ENCODE data around the gene FAM53B. TPM values are rescaled to one million over a fixed set of nuclear protein-coding genes. Genes with fewer than 3 reads are reported as not detected.

Gene FAM53B
- total and polyA plus RNA-seq, 12 donors, result 11.6 to 42.9 (median 29.1) TPM

DNA sequence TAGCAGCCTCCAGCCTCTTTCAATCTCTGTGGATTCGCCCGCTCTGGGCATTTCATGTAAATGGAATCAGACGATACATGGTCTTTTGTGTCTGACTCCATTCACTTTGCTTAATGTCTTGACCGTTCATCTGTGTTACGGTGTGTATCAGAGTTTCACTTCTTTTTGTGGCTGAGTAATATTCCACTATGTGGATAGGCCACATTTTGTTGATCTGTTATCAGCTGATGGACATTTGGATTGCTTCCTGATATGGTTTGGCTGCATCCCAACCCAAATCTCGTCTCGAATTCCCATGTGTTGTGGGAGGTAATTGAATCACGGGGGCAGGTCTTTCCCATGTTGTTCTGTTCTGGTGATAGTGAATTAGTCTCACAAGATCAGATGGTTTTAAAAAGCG lies 173.5 kb downstream of the FAM53B start:
- WGBS, 2 donors, result 86 to 88% methylated on average over 9 of the region's 9 CpGs
- intact Hi-C loops (cut with DNase I), result no loop called here
- Histone ChIP-seq H3K9me3 (no peaks in the 10 kb centered on the region), H3K4me1 (peaks cover 0 to 6% (median 3%) of the 10 kb centered on the region in 9 donors), H3K4me3 (no peak overlapping the region), H3K27me3 (no peaks in the 10 kb centered on the region), H3K27ac (no peak overlapping the region), H3K36me3 (no peaks in the 10 kb centered on the region)
- TF ChIP-seq, protein P1, sequence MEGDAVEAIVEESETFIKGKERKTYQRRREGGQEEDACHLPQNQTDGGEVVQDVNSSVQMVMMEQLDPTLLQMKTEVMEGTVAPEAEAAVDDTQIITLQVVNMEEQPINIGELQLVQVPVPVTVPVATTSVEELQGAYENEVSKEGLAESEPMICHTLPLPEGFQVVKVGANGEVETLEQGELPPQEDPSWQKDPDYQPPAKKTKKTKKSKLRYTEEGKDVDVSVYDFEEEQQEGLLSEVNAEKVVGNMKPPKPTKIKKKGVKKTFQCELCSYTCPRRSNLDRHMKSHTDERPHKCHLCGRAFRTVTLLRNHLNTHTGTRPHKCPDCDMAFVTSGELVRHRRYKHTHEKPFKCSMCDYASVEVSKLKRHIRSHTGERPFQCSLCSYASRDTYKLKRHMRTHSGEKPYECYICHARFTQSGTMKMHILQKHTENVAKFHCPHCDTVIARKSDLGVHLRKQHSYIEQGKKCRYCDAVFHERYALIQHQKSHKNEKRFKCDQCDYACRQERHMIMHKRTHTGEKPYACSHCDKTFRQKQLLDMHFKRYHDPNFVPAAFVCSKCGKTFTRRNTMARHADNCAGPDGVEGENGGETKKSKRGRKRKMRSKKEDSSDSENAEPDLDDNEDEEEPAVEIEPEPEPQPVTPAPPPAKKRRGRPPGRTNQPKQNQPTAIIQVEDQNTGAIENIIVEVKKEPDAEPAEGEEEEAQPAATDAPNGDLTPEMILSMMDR (IDR thresholded peaks at IDR 0.05), result no peak
- no peak for DNase-seq
- ATAC-seq, result no peak

DNA sequence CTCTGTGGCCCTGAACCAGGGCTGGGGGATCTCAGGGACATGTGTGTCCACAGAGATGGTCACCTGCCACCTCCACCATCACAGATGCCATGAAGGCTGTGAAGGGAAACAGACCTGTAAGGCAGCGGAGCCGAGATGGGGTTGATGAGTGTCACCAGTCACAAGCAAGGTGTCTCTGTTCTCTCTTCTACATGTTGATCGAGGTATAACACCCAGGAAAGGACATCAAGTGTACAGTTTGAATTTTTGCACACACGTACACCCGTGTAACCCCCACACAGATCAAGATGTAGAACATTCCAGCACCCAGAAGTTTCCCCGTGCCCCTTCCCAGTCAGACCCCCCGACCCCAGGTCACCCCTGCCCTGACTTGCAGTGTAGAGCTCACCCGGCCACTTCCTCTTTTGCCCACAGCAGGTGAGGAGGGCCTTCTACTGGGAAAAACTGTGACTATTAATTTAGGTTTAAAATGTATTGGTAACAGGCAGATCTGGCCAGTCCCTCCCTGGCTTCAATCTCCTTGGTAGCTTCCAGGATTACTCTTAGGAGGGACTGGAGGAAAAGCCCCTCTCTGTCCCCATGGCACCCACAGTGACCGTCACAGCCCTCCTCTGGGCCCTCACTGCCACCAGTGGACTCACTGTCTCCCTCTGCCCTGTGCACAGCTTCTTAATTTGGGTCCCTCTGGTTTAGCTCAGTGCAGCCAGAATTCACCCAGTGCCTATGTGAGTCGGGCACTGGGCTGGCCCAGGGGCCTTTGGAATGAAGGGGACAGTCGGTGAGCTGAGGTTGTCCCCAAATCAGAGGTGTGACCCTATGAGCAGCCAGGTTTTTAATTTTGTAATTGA lies 174.3 kb downstream of the FAM53B start:
- ATAC-seq (no peak), DNase-seq (no peak)
- WGBS, 2 donors, result 82 to 92% methylated on average over 11 of the region's 11 CpGs
- H3K27me3 ChIP-seq, result no peaks in the 10 kb centered on the region
- no peak overlapping the region for H3K27ac ChIP-seq
- intact Hi-C loops (cut with DNase I), result no loop called here
- TF ChIP-seq, protein P1 (IDR thresholded peaks at IDR 0.05), result no peak
- no peaks in the 10 kb centered on the region for H3K36me3 ChIP-seq
- H3K4me1 ChIP-seq, result peaks cover 0 to 13% (median 9%) of the 10 kb centered on the region in 9 donors
- no peaks in the 10 kb centered on the region for H3K9me3 ChIP-seq
- H3K4me3 ChIP-seq, result no peak overlapping the region

Other genes starting within 250 kb of the FAM53B start
- 10 to 100 TPM; 12.0 to 18.8 (median 13.0) TPM for gene EEF1AKMT2, start 47.5 kb upstream of the FAM53B start, total RNA-seq
- gene EEF1AKMT2, start 47.5 kb upstream of the FAM53B start, polyA plus RNA-seq, result 10 to 100 TPM in 1 of 2 donors, 1 to 10 TPM in 1; 7.4 to 18.7 TPM
- 10 to 100 TPM; 11.2 to 17.4 (median 14.1) TPM for gene ABRAXAS2, start 57.4 kb upstream of the FAM53B start, total RNA-seq
- 1 to 10 TPM; 5.3 to 7.1 TPM for gene ABRAXAS2, start 57.4 kb upstream of the FAM53B start, polyA plus RNA-seq
- 10 to 100 TPM; 21.5 to 33.2 (median 28.3) TPM for gene ZRANB1, start 197.7 kb upstream of the FAM53B start, total RNA-seq
- 10 to 100 TPM; 13.0 to 14.6 TPM for gene ZRANB1, start 197.7 kb upstream of the FAM53B start, polyA plus RNA-seq